Measurements from ENCODE around the gene GJB6. TPM values are rescaled to one million over a fixed set of nuclear protein-coding genes. Genes with fewer than 3 reads are reported as not detected.

GJB6 gene
- total and polyA plus RNA-seq, 2 of the 4 experiments (the other 2 are of a cell fraction) = not detected

DNA sequence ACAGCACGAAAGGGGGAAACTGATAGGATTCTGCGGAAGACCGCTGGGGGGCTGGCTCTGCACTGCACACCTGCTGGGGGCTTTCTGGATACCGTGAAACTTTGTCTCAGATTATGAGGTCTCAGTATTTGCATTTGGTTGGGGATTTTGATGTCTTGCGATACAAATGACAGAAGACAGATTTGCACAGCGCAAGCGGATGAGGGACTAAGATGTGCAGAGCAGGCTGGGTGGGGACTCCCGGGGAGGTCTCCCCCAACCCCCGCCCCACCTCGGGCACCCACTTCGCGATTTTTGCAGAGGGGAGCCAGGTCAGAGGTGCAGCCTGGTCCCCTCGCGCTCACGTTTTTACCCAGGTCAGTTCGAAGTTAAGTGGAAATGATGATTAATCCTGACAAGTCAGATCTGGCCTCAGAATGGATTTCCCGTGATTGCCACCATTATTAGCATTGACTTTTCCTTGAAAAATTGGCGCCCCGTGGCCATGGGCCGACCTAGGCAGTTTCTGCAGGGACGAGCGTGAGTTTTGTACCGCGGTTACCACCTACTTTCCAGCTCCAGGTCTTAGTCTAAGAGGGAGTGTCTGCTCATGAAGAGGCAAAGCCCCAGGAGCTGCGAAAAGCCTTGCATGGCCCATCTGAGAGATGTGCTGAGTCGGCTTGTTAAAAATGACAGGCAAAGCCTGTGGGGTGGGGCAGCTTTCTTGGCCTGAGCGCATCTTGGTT, 38.0 kb downstream of the GJB6 start:
- ATAC-seq (ENCODE audit: low read depth) (no peak), DNase-seq (no peak)
- in situ Hi-C loops (cut with MboI; ENCODE audit: low sequenced_read_pairs) (loop anchor here (25.0 kb wide), 3 partner anchors 518 to 1293 kb away; partner anchors contain the start of gene IL17D), intact Hi-C loops (cut with micrococcal nuclease) (loop anchor here (10.0 kb wide), 1 partner anchor 631 kb away; no protein-coding TSS in a partner anchor), dilution Hi-C loops (cut with HindIII; ENCODE audit: low sequenced_read_pairs, unreplicated experiment) (loop anchor here (10.0 to 25.0 kb wide), 2 partner anchors 293 to 651 kb away; no protein-coding TSS in a partner anchor)
- Histone ChIP-seq H3K4me1 (ENCODE audit: control insufficient read depth, insufficient read depth, low read length) (peaks cover 6% of the 10 kb centered on the region), H3K23ac (ENCODE audit: low read depth, low read length) (no peak overlapping the region), H3K18ac (ENCODE audit: low read depth, low read length) (no peak overlapping the region), H2BK15ac (ENCODE audit: low read depth, low read length) (no peak overlapping the region), H2BK5ac (ENCODE audit: low read depth, low read length, poor library complexity, severe bottlenecking) (no peak overlapping the region), H3K9ac (ENCODE audit: low read depth, low read length) (no peak overlapping the region), H2BK20ac (ENCODE audit: low read depth, low read length) (no peak overlapping the region), H2BK120ac (ENCODE audit: low read depth, low read length) (no peak overlapping the region), H2AK9ac (replicated peaks; ENCODE audit: low read depth, low read length, poor library complexity) (no peak overlapping the region), H4K91ac (ENCODE audit: insufficient read depth, low read depth, low read length) (no peak overlapping the region), H3K4ac (ENCODE audit: low read depth, low read length) (no peak overlapping the region), H3K79me1 (ENCODE audit: low read depth in 1 of 2, low read length in 2 of 2) (no peaks in the 10 kb centered on the region), H4K20me1 (ENCODE audit: insufficient read depth, low read length) (no peaks in the 10 kb centered on the region), H3K27ac (ENCODE audit: insufficient read depth, low read length) (no peak overlapping the region), H3K14ac (replicated peaks; ENCODE audit: low read depth, low read length) (no peak overlapping the region), H4K5ac (ENCODE audit: low read depth, low read length) (no peak overlapping the region), H3K4me3 (ENCODE audit: insufficient read depth, low read depth, low read length) (no peak overlapping the region), H3K56ac (ENCODE audit: extremely low read depth, insufficient read depth, low read length) (no peak overlapping the region), H2AK5ac (ENCODE audit: low read depth, low read length) (no peak overlapping the region), H3K4me2 (ENCODE audit: low read depth, low read length) (no peak overlapping the region), H3K27me3 (ENCODE audit: control insufficient read depth, insufficient read depth, low read length) (peaks cover 62% of the 10 kb centered on the region), H4K8ac (ENCODE audit: low read depth in 2 of 2, low read length in 2 of 2) (no peak overlapping the region), H3K9me3 (ENCODE audit: control insufficient read depth, insufficient read depth, low read length) (peaks cover 2% of the 10 kb centered on the region; the same call in 1 of the 2 replicates), H2AFZ (replicated peaks; ENCODE audit: low read length, poor library complexity) (no peak overlapping the region), H3K36me3 (ENCODE audit: control insufficient read depth, insufficient read depth, low read length) (no peaks in the 10 kb centered on the region), H3K9me1 (ENCODE audit: insufficient read depth, low read length) (0 out of 2 replicates have a peak, but pooled peaks cover 2% of the 10 kb centered on the region)
- 9% methylated on average over 7 of the region's 27 CpGs; no CpG with 5 or more reads in 1 of the 2 experiments for WGBS, 2 experiments (ENCODE audit: extremely low coverage in 2 of 2, insufficient read length in 1 of 2)
- no TSS peak for BruUV-seq (replicated peaks)
- ChIA-PET CTCF (interaction anchor here (1.6 kb wide), 1 partner anchor 279 kb away, joined by 5 read pairs; no protein-coding TSS in a partner anchor), POLR2A (ENCODE audit: unreplicated experiment) (no interaction called here)
- TF ChIP-seq MAFK (IDR thresholded peaks at IDR 0.05; ENCODE audit: low read depth, low read length) (peak; percentile 73), CHD1 (IDR thresholded peaks at IDR 0.05; ENCODE audit: low read depth, low read length) (no peak)

Data from IMR-90 (cell line).